HG03432 (cell line): Measurements from ENCODE around the gene GXYLT1.
A peak's percentile ranks its signal among the peaks of the same experiment; 100 is the strongest.
"Not testable (repeated sequence)": the region's sequence is repeated elsewhere in the genome, so short reads cannot be mapped to it uniquely, and the experiment has no call there.

Source experiments
- ATAC-seq: cut with Tn5 transposase; IDR thresholded peaks from one replicate; pipeline ENCODE4 v1.9.1; 2021; ENCODE audit warnings: mild to moderate bottlenecking, moderate library complexity; ENCODE audit not compliant: unreplicated experiment

The GXYLT1 gene, protein sequence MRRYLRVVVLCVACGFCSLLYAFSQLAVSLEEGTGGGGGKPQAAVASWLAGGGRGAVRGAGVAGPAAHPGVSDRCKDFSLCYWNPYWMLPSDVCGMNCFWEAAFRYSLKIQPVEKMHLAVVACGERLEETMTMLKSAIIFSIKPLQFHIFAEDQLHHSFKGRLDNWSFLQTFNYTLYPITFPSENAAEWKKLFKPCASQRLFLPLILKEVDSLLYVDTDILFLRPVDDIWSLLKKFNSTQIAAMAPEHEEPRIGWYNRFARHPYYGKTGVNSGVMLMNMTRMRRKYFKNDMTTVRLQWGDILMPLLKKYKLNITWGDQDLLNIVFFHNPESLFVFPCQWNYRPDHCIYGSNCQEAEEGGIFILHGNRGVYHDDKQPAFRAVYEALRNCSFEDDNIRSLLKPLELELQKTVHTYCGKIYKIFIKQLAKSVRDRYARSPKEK

GRCh38 chr12:42144408-42145196, at the start of gene GXYLT1:
GXYLT1 (minus strand) TSS chr12:42144874; CDS start chr12:42144646, 228 bp downstream.
- peak; percentile 94 for ATAC-seq

- no peak for ATAC-seq
These were observed 48.0 kb upstream of the GXYLT1 start for GRCh38 chr12:42192686-42193085.

GRCh38 chr12:42192258-42192657, 47.6 kb upstream of the GXYLT1 start:
- ATAC-seq: no peak

GRCh38 chr12:42190376-42190775, 45.7 kb upstream of the GXYLT1 start:
- ATAC-seq: no peak

DNA sequence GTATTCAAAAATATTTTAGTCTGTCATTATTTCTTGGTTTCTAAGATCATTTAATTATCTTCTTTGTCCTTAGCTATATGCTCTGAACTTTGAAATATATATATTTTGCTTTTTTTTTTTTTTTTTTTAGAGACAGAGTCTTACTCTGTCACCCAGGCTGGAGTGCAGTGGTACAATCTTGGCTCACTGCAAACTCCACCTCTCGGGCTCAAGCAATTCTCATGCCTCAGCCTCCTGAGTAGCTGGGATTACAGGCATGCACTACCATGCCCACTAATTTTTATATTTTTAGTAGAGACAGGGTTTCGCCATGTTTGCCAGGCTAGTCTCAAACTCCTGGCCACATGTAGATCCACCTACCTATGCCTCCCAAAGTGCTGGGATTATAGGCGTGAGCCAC, 43.6 kb upstream of the GXYLT1 start:
- not testable (repeated sequence) for ATAC-seq

GRCh38 chr12:42187799-42188198, 43.1 kb upstream of the GXYLT1 start:
- ATAC-seq: no peak

DNA sequence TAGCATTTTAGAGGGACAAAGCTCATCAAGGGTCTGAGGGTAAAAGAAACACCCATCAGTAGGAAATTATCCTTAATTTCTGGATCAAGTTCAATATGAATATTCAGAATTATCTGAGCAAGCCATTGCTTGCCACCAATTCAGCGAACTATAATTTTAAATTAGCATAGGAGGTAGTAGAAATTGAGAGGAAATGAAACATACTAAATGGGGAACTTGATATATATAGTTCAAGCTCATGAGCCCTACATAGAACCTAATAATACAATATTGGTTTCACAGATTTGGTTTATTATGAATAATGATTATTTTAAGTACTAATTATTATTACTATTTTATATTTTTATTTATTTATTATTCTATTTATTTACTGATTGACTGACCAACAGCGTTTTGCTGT, 42.1 kb upstream of the GXYLT1 start:
- ATAC-seq: peak; percentile 64

GRCh38 chr12:42182394-42182793, 37.7 kb upstream of the GXYLT1 start:
- no peak for ATAC-seq

- ATAC-seq: no peak
These were observed 36.4 kb upstream of the GXYLT1 start for GRCh38 chr12:42180990-42181596.

- no peak for ATAC-seq
These were observed 33.4 kb upstream of the GXYLT1 start for GRCh38 chr12:42178101-42178500.

GRCh38 chr12:42174978-42175377, 30.3 kb upstream of the GXYLT1 start:
- no peak for ATAC-seq

DNA sequence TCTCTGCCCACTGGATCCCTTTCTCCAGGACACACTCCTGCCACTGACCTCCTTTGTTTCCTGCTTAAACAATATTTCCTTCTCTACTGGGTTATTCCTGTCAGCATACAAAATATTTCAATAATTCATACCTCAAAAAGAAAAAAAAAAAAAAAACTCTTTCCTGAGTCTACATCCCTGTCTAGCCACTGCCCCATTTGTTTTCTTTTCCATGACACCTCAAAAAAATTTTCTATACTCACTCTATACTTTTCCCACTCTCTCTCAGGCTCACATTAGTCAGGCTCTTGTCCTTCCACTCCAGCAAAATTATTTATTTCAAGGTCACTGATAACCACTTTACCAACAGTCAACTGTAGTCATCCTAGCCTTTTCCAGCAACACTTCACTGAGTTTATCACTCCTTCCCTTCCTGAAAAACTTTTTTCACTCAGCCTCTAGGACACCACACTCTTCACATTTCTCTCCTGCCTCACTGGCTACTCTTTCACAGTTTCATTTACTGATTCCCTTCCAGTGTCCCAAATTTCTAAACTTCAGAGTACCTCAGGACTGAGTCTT, 29.4 kb upstream of the GXYLT1 start:
- ATAC-seq: no peak

- ATAC-seq: no peak
These were observed 28.0 kb upstream of the GXYLT1 start for GRCh38 chr12:42172441-42173210.

GRCh38 chr12:42167711-42168110, 23.0 kb upstream of the GXYLT1 start:
- ATAC-seq: no peak

GRCh38 chr12:42166501-42166900, 21.8 kb upstream of the GXYLT1 start:
- no peak for ATAC-seq

GRCh38 chr12:42163913-42164312, 19.2 kb upstream of the GXYLT1 start:
- ATAC-seq: no peak

DNA sequence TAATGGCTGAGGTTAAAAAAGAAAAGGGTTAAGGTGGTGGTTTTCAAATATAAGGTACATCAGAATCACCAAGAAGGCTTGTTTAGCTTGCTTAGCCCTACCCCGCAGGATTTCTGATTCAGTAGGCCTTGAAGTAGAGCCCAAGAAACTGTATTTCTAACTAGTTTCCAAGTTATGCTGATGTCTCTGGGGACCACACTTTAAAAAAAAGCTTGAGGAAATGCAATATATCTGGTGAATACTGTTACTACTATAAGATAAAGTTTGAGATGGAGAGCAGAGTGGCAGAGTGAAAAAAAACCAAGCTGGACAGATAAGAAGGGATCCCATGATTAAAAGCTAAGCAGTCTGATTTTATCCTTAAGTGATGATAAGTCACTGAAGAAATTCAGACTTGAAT, 18.3 kb upstream of the GXYLT1 start:
- ATAC-seq: no peak

DNA sequence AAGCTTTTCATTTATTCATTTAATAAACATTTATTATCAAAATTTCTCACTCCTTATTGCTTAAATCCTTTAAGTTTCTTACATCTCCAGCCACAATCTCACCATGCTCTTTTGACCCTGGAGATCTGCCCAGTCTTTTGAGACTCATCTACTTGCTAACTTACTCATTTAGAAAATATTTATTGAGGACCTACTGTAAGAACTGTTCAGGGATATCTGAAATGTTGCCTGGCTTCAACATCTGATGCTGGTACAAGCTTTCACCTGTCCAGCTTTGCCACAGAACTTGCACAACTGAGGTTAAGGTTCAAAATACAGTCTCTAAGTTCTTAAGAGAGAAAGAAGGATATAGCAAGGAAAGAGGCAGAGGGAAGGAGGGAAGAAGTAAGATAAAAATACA, 17.5 kb upstream of the GXYLT1 start:
- ATAC-seq: no peak

- ATAC-seq: no peak
These were observed 16.9 kb upstream of the GXYLT1 start for GRCh38 chr12:42161529-42161928.

- ATAC-seq: no peak
These were observed 11.6 kb upstream of the GXYLT1 start for GRCh38 chr12:42156232-42156631.
